GM21619 (cell line): ENCODE data around the gene SPEM3.

Experiments
- ATAC-seq: cut with Tn5 transposase; IDR thresholded peaks from one replicate; pipeline ENCODE4 v1.9.1; 2021; ENCODE audit not compliant: unreplicated experiment

The SPEM3 gene

GRCh38 chr17:7403977-7404736 lies 24.5 kb upstream of the SPEM3 start, which contains the start of gene TMEM256:
TSS of gene TMEM256 (minus strand) at chr17:7404097. CDS start at chr17:7404084, 13 bp downstream.
- peak; percentile 94 for ATAC-seq

- ATAC-seq, result no peak
Measured at GRCh38 chr17:7404737-7405349, 23.8 kb upstream of the SPEM3 start.

DNA sequence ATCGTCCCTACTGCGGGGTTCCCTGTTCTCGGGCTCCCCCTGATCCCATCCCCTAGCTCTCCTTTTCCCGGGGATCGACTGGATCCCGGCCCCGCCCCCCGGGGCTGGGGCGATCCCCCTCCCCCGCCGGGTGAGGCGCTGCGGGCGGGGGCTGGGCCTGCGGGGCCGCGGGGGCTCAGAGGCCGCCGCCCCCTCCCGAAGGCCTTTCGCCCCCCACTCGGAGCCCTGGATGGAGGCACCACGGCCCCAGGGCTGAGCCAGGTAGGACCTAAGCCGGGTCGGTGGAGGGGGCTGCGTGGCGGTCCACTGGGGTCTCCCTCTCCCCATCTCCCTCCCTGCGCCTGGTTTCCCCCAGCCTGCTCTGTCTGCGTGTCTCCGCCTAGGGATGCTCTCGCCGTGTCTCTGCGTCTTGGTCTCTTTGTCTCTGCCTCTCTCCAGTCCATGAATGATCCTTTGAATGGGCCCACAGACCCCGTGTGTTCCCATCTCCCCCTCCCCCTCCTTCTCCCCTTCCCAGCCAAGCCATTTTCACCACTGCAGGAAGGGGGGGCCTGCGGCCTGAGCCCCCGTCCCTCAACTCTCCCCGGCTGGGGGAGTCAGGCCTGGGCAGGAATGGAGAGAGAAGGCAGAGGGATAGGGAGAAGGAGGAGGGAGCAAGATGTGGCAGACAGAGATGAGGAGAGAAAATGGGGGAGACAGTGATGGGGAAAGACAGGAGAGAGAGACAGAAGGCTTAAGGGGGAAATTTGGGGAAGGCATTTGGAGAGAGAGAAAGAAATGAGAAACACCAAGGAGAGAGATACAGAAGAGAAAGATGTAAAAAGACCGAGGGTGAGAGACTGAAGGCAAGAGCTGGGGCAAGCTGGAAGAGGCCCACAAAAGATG lies 23.1 kb upstream of the SPEM3 start:
- no peak for ATAC-seq

GRCh38 chr17:7406235-7406825 lies 22.3 kb upstream of the SPEM3 start:
- no peak for ATAC-seq

- no peak for ATAC-seq
Measured at GRCh38 chr17:7407082-7407481, 21.6 kb upstream of the SPEM3 start.

- ATAC-seq, result no peak
Measured at GRCh38 chr17:7407485-7408251, 21.0 kb upstream of the SPEM3 start, which contains the start of gene NLGN2. TSS of gene NLGN2 (plus strand) at chr17:7407845. CDS start at chr17:7408256, 411 bp downstream.

DNA sequence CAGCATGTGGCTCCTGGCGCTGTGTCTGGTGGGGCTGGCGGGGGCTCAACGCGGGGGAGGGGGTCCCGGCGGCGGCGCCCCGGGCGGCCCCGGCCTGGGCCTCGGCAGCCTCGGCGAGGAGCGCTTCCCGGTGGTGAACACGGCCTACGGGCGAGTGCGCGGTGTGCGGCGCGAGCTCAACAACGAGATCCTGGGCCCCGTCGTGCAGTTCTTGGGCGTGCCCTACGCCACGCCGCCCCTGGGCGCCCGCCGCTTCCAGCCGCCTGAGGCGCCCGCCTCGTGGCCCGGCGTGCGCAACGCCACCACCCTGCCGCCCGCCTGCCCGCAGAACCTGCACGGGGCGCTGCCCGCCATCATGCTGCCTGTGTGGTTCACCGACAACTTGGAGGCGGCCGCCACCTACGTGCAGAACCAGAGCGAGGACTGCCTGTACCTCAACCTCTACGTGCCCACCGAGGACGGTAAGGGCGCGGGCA lies 20.4 kb upstream of the SPEM3 start:
- no peak for ATAC-seq

DNA sequence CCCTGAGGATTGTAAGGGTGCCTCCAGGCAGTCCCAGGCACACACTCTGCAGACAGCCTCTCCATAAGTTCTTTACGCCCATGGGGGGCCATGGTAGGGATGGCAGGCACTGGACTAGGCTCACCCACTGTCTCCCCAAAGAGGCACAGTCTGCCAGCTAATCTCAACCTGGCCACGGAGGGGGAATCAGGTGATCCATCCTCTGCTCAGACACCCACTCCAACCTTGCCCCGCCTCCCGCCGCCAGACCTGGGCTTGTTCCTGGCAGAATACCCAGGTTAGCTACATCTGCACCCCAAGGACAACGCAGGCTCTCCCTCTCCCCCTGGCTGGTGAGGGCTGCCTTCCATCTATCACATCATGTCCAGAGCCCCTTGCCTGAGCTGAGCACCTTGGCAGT lies 19.8 kb upstream of the SPEM3 start:
- no peak for ATAC-seq

DNA sequence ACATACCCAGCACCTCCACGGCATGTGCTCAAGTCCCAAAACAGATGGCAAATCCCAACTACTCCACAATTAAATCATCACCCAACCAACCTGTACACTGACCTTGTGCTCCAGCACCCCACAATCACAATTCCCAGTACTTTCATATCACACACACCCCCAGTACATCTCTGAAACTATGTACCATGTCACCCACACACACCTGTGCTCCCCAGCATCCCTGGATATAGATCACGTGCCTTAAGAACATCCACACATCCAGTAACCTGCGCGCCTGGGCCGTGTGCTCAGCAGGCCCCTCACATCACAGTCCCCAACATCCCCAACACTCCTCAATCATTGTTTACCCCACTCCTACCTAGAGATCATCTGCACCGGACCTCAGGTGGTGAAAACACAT lies 18.9 kb upstream of the SPEM3 start:
- ATAC-seq, result no peak

GRCh38 chr17:7410634-7411426 lies 17.8 kb upstream of the SPEM3 start:
- ATAC-seq, result no peak

DNA sequence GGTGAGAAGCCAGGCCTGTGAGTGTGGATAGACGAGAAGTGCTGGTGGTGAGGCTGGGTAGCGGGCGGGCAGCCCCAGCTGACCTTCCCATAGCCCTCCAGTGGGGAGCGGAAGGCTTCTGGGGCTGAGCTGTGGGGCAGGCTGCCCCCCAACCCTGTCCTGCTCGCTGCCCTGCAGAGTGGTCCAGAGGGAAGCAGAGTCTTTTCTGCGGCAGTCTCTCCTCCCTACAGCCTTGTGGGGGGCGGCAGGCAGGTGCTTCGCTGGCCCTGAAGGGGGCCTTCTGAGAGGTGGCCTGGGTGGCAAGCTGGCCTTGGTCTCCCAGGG lies 17.3 kb upstream of the SPEM3 start:
- no peak for ATAC-seq

DNA sequence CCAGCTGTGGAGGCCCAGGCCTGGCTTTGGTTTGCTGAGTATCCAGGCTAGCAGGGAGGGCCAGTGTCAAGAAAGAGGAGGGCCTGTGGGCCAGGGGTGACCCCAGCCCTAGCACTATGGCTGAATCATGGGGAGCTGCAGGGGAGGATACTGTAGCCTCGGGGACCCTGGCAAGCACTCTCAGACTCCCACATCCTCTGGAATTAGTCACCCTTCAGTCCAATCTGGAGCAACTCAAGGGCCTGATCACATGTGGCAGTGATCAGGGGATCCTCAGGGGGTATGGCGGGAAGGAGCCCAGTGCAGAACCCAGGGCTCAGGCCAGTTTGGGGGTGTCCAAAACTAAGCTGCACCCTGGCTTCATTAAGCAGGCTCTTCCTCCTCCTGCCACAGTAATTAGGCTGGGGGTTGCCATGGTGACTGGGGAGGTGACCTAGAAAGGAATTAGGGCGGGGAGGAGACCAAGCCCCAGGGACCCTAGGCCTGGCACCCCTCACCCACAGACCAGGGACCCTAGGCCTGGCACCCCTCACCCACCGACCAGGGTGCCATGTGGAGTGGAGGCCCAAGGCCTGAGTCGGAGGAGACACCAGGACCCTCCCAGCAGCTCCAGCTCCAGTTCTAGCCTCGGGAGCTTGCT lies 15.2 kb upstream of the SPEM3 start:
- ATAC-seq, result no peak

DNA sequence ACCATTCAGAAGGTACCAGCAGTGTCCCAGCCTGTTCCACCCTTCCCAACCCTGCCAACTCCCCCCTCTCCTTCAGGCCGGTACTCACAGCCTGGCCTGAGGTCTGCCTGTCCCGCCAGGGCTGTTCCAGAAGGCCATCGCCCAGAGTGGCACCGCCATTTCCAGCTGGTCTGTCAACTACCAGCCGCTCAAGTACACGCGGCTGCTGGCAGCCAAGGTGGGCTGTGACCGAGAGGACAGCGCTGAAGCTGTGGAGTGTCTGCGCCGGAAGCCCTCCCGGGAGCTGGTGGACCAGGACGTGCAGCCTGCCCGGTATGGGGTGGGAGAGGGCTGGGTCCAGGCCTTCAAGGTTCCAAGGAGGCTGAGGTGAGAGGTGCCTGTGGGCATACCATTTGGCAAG lies 13.8 kb upstream of the SPEM3 start:
- ATAC-seq, result no peak

DNA sequence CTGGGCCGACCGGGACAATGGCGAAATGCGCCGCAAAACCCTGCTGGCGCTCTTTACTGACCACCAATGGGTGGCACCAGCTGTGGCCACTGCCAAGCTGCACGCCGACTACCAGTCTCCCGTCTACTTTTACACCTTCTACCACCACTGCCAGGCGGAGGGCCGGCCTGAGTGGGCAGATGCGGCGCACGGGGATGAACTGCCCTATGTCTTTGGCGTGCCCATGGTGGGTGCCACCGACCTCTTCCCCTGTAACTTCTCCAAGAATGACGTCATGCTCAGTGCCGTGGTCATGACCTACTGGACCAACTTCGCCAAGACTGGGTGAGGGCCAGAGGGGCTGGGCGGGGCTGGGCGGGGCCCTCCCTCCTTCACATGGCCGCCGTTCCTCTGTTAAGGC lies 12.9 kb upstream of the SPEM3 start:
- ATAC-seq, result no peak

DNA sequence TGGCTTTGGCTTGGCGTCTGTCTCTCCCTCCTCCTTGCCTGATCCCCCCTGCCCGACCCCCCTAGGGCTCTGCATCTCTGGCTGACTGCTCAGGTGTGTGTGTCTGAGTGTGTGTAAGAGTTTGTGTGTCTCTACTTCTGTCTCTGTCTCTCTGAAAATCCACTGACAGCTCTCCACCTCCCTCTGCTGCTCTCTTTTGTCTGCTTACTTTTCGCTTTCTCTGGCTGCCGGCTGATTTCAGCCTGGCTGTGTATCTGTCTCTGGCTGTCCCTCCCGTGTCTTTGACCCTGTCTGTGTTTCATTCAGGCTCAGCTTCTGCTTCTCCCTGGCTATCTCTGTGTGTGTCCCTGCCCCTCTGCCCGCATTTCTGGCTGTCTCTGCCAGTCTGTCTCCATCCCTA lies 12.3 kb upstream of the SPEM3 start:
- no peak for ATAC-seq

DNA sequence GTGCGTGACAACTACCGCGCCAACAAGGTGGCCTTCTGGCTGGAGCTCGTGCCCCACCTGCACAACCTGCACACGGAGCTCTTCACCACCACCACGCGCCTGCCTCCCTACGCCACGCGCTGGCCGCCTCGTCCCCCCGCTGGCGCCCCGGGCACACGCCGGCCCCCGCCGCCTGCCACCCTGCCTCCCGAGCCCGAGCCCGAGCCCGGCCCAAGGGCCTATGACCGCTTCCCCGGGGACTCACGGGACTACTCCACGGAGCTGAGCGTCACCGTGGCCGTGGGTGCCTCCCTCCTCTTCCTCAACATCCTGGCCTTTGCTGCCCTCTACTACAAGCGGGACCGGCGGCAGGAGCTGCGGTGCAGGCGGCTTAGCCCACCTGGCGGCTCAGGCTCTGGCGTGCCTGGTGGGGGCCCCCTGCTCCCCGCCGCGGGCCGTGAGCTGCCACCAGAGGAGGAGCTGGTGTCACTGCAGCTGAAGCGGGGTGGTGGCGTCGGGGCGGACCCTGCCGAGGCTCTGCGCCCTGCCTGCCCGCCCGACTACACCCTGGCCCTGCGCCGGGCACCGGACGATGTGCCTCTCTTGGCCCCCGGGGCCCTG lies 11.5 kb upstream of the SPEM3 start:
- ATAC-seq, result no peak

DNA sequence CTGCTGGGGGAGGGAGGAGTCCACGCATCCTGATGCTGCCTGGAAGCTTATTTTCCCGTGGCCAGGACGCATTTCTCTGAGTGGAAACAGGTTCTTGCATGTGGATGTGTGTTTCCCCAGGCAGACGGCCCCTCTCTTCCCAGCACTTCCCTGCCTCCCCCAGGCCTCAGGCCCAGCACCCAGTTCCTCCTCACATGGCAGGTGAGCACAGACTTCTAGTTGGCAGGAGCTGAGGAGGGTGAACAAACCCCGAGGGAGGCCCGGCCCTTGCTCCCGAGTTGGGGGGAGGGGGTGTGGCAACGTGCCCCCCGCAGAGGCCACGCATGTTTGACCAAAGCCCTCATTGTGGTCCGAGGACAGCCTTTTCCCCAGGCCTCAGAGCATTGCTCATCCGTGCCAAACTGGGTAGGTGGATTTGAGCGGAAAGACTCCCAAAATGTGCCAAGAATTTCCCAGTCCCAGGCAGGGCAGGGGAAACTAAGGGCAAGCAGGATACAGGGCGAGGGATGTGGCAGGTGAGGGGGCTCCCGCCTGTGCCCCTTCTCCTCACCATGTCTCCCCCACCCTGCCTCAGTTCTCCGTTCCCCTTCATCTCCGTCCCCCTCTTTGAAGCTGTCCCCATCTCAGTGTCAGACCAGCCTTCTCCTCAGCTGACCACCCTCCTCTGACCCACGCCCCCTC lies 10.0 kb upstream of the SPEM3 start:
- no peak for ATAC-seq
